GM12878 (cell line): ENCODE data around the gene RIMBP2. TPM values are rescaled to one million over a fixed set of nuclear protein-coding genes. Genes with fewer than 3 reads are reported as not detected.

Experiments used
- ASH2L ChIP-seq: fragments of 300-600, 200-600 bp; sonication (generic); IDR thresholded peaks from 2 replicates; pipeline ENCODE4 v1.6.1; 2017; ENCODE audit warnings: low read depth, mild to moderate bottlenecking, borderline replicate concordance
- NBN ChIP-seq: fragments of 450-650 bp; IDR thresholded peaks from 2 replicates; pipeline ENCODE4 v1.6.1; 2016
- PBX3 ChIP-seq: IDR thresholded peaks from 2 replicates; pipeline ENCODE4 v1.6.1; 2011; ENCODE audit warnings: mild to moderate bottlenecking, low read depth, low read length, moderate library complexity; ENCODE audit not compliant: insufficient replicate concordance
- POLR2A ChIP-seq: IDR thresholded peaks from 2 replicates; pipeline ENCODE4 v1.6.1; 2011; ENCODE audit warnings: low read depth, mild to moderate bottlenecking, low read length
- STAT3 ChIP-seq: IDR thresholded peaks from 2 replicates; pipeline ENCODE4 v1.6.1; 2011; ENCODE audit warnings: low read depth, low read length, improper control_type of control experiment
- ZBTB11 ChIP-seq: fragments of 450-650 bp; formaldehyde crosslinking; IDR thresholded peaks from 2 replicates; pipeline ENCODE4 v1.5.0; 2022; ENCODE audit warnings: mild to moderate bottlenecking, missing genetic modification characterization
- ZNF217 ChIP-seq: fragments of 450-650 bp; IDR thresholded peaks from 2 replicates; pipeline ENCODE4 v1.6.1; 2017; ENCODE audit warnings: antibody characterized with exemption, mild to moderate bottlenecking
- ZNF274 ChIP-seq: IDR thresholded peaks from one replicate; pipeline ENCODE4 v1.8.0; 2011; ENCODE audit not compliant: insufficient read length, insufficient read depth
- polyA plus RNA-seq, 11 experiments: library from polyadenylated mRNA; depleted of rRNA in 4 of 11; unstranded in 6 of 11; stranded (reverse) in 5 of 11; fragments of >200 nt; fragmentation: Nextera tagmentation in 4 of 11; fragmentation: Illumina TruSeq in 1 of 11; extraction: Ambion mirVana in 4 of 11; extraction: Trizol in 1 of 11; gene quantifications; 1 replicate in 1 of 11; 2 replicates in 10 of 11; pipeline versions ENCODE4 v1.2.1 to v1.2.3, GENCODE V29; 2011 to 2016; ENCODE audit warnings: inconsistent platforms in 2 of 11, missing spikeins in 2 of 11, low read depth in 1 of 11
- total RNA-seq, 4 experiments: library from RNA; depleted of rRNA in 3 of 4; stranded (reverse); fragments of >200 nt in 3 of 4; fragmentation: Illumina TruSeq in 1 of 4; extraction: Trizol in 1 of 4; gene quantifications; 2 replicates each; pipeline versions ENCODE4 v1.2.1 to v1.2.3, GENCODE V29; 2013 to 2021
- TF ChIP-seq, protein P1 (sequence below): fragments of 450-650 bp; IDR thresholded peaks from 2 replicates; pipeline ENCODE4 v1.6.1; 2016; ENCODE audit warnings: mild to moderate bottlenecking
- TF ChIP-seq, protein P2 (sequence below), 3 experiments: IDR thresholded peaks in 2 of 3; conservative IDR thresholded peaks in 1 of 3; 2 replicates each; pipeline ENCODE4 v1.5.1; 2011; ENCODE audit warnings: low read depth in 3 of 3, low read length in 3 of 3, mild to moderate bottlenecking in 3 of 3, control low read depth in 2 of 3, moderate library complexity in 2 of 3, inconsistent platforms in 1 of 3, mixed read lengths in 1 of 3; ENCODE audit not compliant: control insufficient read depth in 2 of 3, insufficient read depth in 1 of 3; ENCODE audit errors: extremely low read depth in 1 of 3
- TF ChIP-seq, protein P3 (sequence below): fragments of 450-650 bp; conservative IDR thresholded peaks from 2 replicates; pipeline ENCODE4 v1.6.1; 2017; ENCODE audit warnings: mild to moderate bottlenecking, moderate library complexity
- TF ChIP-seq, protein P4 (sequence below): IDR thresholded peaks from 2 replicates; pipeline ENCODE4 v1.6.1; 2011; ENCODE audit warnings: borderline replicate concordance, low read depth, mild to moderate bottlenecking, moderate library complexity, mixed read lengths, low read length; ENCODE audit not compliant: insufficient read depth; ENCODE audit errors: extremely low read length

The RIMBP2 gene
- total and polyA plus RNA-seq, 10 of the 15 experiments (the other 5 are each of a cell fraction or from before 2014, with no cell fraction given) = 0.04 to 2.9 (median 0.07) TPM; not detected in 1

DNA sequence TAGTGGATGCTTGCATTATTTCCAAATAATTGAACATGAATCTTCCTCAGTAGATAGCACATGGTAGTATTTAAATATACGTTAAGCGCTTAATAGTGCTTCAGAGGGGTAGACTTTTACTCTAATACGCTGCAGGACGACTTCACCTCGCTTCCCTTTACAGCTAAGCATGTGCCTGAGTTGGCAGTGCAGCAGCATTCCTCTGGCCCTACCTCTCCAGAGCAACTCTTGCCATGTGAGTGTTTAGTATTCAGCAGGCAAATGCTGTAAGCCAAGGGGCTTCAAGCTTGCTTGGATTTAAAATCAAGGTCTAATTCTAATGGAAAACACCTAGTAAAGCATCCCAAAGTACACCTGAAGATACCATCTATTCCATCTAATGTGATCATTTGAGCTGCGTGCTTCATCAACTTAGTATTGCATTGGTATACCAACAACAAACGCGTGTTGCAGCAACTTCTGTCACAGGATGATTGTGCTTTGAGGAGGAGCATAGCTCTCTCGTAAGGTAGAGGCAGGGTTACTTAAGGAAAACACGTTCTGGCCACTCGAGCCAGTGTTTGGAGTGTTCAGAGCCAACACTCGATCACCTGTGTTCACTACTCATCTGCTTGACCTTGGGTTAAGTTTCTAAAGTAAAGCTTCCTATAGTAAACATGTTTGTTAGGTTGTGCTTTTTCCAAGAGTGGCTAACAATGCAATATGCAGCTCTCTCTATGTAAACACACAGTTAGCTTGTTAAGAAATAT lies 317.8 kb downstream of the RIMBP2 start (continued):
- no peak for TF ChIP-seq PBX3
- no peak for TF ChIP-seq ZNF217
- TF ChIP-seq, protein P1, sequence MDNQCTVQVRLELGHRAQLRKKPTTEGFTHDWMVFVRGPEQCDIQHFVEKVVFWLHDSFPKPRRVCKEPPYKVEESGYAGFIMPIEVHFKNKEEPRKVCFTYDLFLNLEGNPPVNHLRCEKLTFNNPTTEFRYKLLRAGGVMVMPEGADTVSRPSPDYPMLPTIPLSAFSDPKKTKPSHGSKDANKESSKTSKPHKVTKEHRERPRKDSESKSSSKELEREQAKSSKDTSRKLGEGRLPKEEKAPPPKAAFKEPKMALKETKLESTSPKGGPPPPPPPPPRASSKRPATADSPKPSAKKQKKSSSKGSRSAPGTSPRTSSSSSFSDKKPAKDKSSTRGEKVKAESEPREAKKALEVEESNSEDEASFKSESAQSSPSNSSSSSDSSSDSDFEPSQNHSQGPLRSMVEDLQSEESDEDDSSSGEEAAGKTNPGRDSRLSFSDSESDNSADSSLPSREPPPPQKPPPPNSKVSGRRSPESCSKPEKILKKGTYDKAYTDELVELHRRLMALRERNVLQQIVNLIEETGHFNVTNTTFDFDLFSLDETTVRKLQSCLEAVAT = no peak
- TF ChIP-seq, protein P2, sequence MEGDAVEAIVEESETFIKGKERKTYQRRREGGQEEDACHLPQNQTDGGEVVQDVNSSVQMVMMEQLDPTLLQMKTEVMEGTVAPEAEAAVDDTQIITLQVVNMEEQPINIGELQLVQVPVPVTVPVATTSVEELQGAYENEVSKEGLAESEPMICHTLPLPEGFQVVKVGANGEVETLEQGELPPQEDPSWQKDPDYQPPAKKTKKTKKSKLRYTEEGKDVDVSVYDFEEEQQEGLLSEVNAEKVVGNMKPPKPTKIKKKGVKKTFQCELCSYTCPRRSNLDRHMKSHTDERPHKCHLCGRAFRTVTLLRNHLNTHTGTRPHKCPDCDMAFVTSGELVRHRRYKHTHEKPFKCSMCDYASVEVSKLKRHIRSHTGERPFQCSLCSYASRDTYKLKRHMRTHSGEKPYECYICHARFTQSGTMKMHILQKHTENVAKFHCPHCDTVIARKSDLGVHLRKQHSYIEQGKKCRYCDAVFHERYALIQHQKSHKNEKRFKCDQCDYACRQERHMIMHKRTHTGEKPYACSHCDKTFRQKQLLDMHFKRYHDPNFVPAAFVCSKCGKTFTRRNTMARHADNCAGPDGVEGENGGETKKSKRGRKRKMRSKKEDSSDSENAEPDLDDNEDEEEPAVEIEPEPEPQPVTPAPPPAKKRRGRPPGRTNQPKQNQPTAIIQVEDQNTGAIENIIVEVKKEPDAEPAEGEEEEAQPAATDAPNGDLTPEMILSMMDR (IDR thresholded peaks at IDR 0.05 in 2 of 3, conservative IDR thresholded peaks at IDR 0.05 in 1 of 3; ENCODE audit: control insufficient read depth in 2 of 3, extremely low read depth in 1 of 3, insufficient read depth in 1 of 3, low read depth in 3 of 3, low read length in 3 of 3) = no peak
- no peak for TF ChIP-seq ASH2L
- TF ChIP-seq, protein P3, sequence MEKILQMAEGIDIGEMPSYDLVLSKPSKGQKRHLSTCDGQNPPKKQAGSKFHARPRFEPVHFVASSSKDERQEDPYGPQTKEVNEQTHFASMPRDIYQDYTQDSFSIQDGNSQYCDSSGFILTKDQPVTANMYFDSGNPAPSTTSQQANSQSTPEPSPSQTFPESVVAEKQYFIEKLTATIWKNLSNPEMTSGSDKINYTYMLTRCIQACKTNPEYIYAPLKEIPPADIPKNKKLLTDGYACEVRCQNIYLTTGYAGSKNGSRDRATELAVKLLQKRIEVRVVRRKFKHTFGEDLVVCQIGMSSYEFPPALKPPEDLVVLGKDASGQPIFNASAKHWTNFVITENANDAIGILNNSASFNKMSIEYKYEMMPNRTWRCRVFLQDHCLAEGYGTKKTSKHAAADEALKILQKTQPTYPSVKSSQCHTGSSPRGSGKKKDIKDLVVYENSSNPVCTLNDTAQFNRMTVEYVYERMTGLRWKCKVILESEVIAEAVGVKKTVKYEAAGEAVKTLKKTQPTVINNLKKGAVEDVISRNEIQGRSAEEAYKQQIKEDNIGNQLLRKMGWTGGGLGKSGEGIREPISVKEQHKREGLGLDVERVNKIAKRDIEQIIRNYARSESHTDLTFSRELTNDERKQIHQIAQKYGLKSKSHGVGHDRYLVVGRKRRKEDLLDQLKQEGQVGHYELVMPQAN = no peak
- no peak for TF ChIP-seq STAT3
- TF ChIP-seq ZNF274 = no peak
- TF ChIP-seq NBN = no peak
- TF ChIP-seq, protein P4, sequence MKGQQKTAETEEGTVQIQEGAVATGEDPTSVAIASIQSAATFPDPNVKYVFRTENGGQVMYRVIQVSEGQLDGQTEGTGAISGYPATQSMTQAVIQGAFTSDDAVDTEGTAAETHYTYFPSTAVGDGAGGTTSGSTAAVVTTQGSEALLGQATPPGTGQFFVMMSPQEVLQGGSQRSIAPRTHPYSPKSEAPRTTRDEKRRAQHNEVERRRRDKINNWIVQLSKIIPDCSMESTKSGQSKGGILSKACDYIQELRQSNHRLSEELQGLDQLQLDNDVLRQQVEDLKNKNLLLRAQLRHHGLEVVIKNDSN = no peak
- no peak for TF ChIP-seq POLR2A
- TF ChIP-seq ZBTB11 (CRISPR knock-in tag) = no peak
